ENCODE data around the gene ADAMTS6.

- TF ChIP-seq CTCF (IDR thresholded peaks at IDR 0.05) (no peak), POLR2A (IDR thresholded peaks at IDR 0.05) (no peak), EP300 (IDR thresholded peaks at IDR 0.05) (no peak)
These were observed 20.2 kb downstream of the ADAMTS6 start for GRCh38 chr5:65461490-65461889.

All from tibial nerve (tissue), 4 donors.